Psoas muscle (tissue), 8 donors: ENCODE data around the gene EYA2. TPM values are rescaled to one million over a fixed set of nuclear protein-coding genes. Genes with fewer than 3 reads are reported as not detected.
"Not testable (repeated sequence)": the region's sequence is repeated elsewhere in the genome, so short reads cannot be mapped to it uniquely, and the experiment has no call there.

Experiments
- ATAC-seq, 4 donors: fragments of 200-7000 bp; cut with Tn5 transposase; one replicate each; pipeline ENCODE4 v1.9.1; 2020; ENCODE audit warnings: moderate library complexity in 3 of 4, mild to moderate bottlenecking in 2 of 4
- DNase-seq, 2 donors: peaks; one replicate each; pipeline ENCODE4 v3.0.0-alpha.2; 2020
- H3K27ac ChIP-seq: fragments of 200-600 bp; one replicate; pipeline ENCODE4 v1.8.0; 2022
- H3K27me3 ChIP-seq, 3 donors: fragments of 200-600 bp in 1 of 3; one replicate each; pipeline versions ENCODE4 v1.6.1 to v1.8.0; 2013 to 2022; ENCODE audit warnings: low read length in 2 of 3, mild to moderate bottlenecking in 2 of 3, moderate library complexity in 1 of 3; ENCODE audit not compliant: insufficient read depth in 3 of 3
- H3K36me3 ChIP-seq, 2 donors: fragments of 200-600 bp in 1 of 2; one replicate each; pipeline versions ENCODE4 v1.6.1 to v1.8.0; 2013 to 2022; ENCODE audit warnings: low read depth in 1 of 2, mild to moderate bottlenecking in 1 of 2, moderate library complexity in 1 of 2; ENCODE audit not compliant: insufficient read depth in 1 of 2
- H3K4me1 ChIP-seq: fragments of 200-600 bp; one replicate; pipeline ENCODE4 v1.8.0; 2022
- H3K4me3 ChIP-seq: fragments of 200-600 bp; one replicate; pipeline ENCODE4 v1.8.0; 2022; ENCODE audit warnings: mild to moderate bottlenecking
- H3K9me3 ChIP-seq: fragments of 200-600 bp; one replicate; pipeline ENCODE4 v1.8.0; 2022
- CTCF ChIP-seq: fragments of 200-600 bp; IDR thresholded peaks from one replicate; pipeline ENCODE4 v1.8.0; 2022; ENCODE audit warnings: antibody characterized with exemption
- whole genome bisulfite sequencing, 3 donors: extraction: QIAGEN DNeasy Blood & Tissue Kit; methylation state at CpG; one replicate each; pipeline versions ENCODE4 v1.1.6 to v1.1.7; 2013; 5-methylcytosine and 5-hydroxymethylcytosine counted together
- intact Hi-C, 2 donors: fragments of 100-400 bp; cut with DNase I; formaldehyde crosslinking; loops; one replicate each; pipeline versions ENCODE4 v1.11.0 to v1.14.2; 2022
- polyA plus RNA-seq, 3 donors: library from polyadenylated mRNA; stranded (reverse); fragments of 200-250 nt; gene quantifications; one replicate each; pipeline ENCODE4 v1.2.3, GENCODE V29; 2013
- total RNA-seq, 4 donors: library from RNA; stranded (reverse); fragmentation: NEBNext Ultra II Directional in 2 of 4; extraction: Animal tissue kit (Norgen Biotek cat#: 25700) in 2 of 4; gene quantifications; one replicate each; pipeline versions ENCODE4 v1.2.1 to v1.2.4, GENCODE V29; 2021 to 2023
- donor health status: healthy with polysubstance abuse.
- donor health status: DM: no; HTN: no; CAD: no; lungs with moderate emphysema.
- donor health status: Bipolar disorder and iron deficiency.
- donor health status: healthy.
- donor health status: DM: yes; HTN: yes; CAD: no.
- donor health status: DM: no; HTN: no; CAD: no.
- donor health status: DM: no; HTN: no; CAD: no.
- donor health status: DM: yes; HTN: yes; CAD: no.

Gene EYA2
- total and polyA plus RNA-seq, 7 donors, result 0.72 to 4.0 (median 2.0) TPM

GRCh38 chr20:47174456-47175243, 280.0 kb downstream of the EYA2 start:
- peaks cover 0 to 7% (median 0%) of the 10 kb centered on the region in 3 donors for H3K27me3 ChIP-seq
- H3K4me1 ChIP-seq, result no peaks in the 10 kb centered on the region
- no peak for DNase-seq
- no peak overlapping the region for H3K4me3 ChIP-seq
- H3K9me3 ChIP-seq, result no peaks in the 10 kb centered on the region
- intact Hi-C loops, result no loop called here
- H3K36me3 ChIP-seq, result no peaks in the 10 kb centered on the region
- H3K27ac ChIP-seq, result no peak overlapping the region
- TF ChIP-seq CTCF, result no peak
- WGBS, 3 donors, result 76 to 82% (median 80%) methylated on average over 21 of the region's 21 CpGs
- no peak for ATAC-seq

GRCh38 chr20:47175493-47175892, 280.9 kb downstream of the EYA2 start:
- Histone ChIP-seq H3K4me3 (no peak overlapping the region), H3K36me3 (no peaks in the 10 kb centered on the region), H3K4me1 (no peaks in the 10 kb centered on the region), H3K27ac (no peak overlapping the region), H3K9me3 (no peaks in the 10 kb centered on the region), H3K27me3 (peaks cover 0 to 7% (median 0%) of the 10 kb centered on the region in 3 donors)
- no peak for TF ChIP-seq CTCF
- ATAC-seq (no peak), DNase-seq (no peak)
- intact Hi-C loops, result no loop called here
- WGBS, 3 donors, result 25 to 40% (median 31%) methylated on average over 6 of the region's 6 CpGs

GRCh38 chr20:47176217-47176616, 281.6 kb downstream of the EYA2 start:
- intact Hi-C loops, H3K36me3 ChIP-seq, H3K27me3 ChIP-seq, ATAC-seq, DNase-seq, H3K9me3 ChIP-seq, H3K27ac ChIP-seq, H3K4me3 ChIP-seq, H3K4me1 ChIP-seq: not testable (repeated sequence)
- 75 to 83% (median 78%) methylated on average over 5 of the region's 5 CpGs for WGBS, 3 donors

- no peak overlapping the region for H3K27ac ChIP-seq
- TF ChIP-seq CTCF, result no peak
- no peak overlapping the region for H3K4me3 ChIP-seq
- intact Hi-C loops, result no loop called here
- DNase-seq, result no peak
- ATAC-seq, result no peak
- H3K27me3 ChIP-seq, result peaks cover 0 to 3% (median 0%) of the 10 kb centered on the region in 3 donors
- H3K9me3 ChIP-seq, result no peaks in the 10 kb centered on the region
- 62 to 78% (median 75%) methylated on average over 3 of the region's 3 CpGs for WGBS, 3 donors
- H3K4me1 ChIP-seq, result no peaks in the 10 kb centered on the region
- no peaks in the 10 kb centered on the region for H3K36me3 ChIP-seq
Measured at GRCh38 chr20:47178277-47178676, 283.6 kb downstream of the EYA2 start.

- WGBS, 3 donors, result 93 to 100% (median 94%) methylated on average over 1 of the region's 1 CpG
- H3K4me3 ChIP-seq, result no peak overlapping the region
Measured at GRCh38 chr20:47178851-47179250, 284.2 kb downstream of the EYA2 start.

More at GRCh38 chr20:47178851-47179250, 284.2 kb downstream of the EYA2 start:
- TF ChIP-seq CTCF, result no peak
- no peak overlapping the region for H3K27ac ChIP-seq
- H3K9me3 ChIP-seq, result no peaks in the 10 kb centered on the region
- intact Hi-C loops, result no loop called here
- ATAC-seq, result no peak
- no peak for DNase-seq
- H3K4me1 ChIP-seq, result no peaks in the 10 kb centered on the region
- peaks cover 0 to 3% (median 0%) of the 10 kb centered on the region in 3 donors for H3K27me3 ChIP-seq
- H3K36me3 ChIP-seq, result no peaks in the 10 kb centered on the region
